Measurements from ENCODE around the gene NDUFS2.

The NDUFS2 gene

DNA sequence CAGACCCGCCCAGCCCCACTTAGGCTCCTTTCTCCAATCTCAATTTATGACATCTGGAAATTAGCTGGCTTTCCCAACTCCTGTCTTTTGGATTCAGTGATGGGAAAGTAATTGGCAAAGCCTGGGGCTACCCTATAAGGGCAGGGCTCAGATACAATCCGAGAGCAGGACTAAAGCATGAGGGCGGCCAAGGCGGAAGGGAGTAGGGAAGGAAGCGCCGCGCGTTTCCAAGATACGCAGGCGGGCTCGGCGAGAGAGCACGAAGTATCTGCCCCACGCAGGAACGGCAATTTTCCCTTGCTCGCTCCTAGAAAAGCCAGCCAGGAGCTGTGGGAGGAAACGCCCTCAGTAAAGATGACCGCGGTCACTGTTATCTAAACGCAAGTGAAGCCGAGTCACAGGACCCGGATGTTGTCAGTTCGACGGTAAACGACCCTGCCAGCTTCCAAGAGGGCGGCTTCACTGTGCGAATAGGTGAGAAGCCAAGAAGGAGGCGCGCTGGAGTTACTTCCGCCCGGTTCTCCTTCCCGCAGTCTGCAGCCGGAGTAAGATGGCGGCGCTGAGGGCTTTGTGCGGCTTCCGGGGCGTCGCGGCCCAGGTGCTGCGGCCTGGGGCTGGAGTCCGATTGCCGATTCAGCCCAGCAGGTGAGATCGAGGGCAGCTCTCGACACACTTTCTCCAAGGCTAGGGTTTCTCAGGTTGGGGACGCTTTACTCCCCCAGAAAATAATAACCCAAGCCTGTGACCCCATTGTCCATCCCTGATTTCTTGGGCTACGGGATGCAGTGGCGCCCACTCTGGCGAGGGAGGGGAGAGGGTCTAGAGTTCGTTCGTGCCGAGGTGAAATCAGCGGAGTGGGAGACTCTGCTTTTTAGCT is at the start of gene NDUFS2:
TSS of gene NDUFS2 (plus strand) at position 532 of the 877 bp plus-strand sequence. CDS start at position 551, 19 bp downstream.
- Histone ChIP-seq H3K27me3 (ENCODE audit: control insufficient read depth, insufficient read depth, low read length) (no peaks in the 10 kb centered on the region), H3K4me1 (ENCODE audit: control insufficient read depth, insufficient read depth, low read length) (peaks cover 19% of the 10 kb centered on the region), H3K36me3 (ENCODE audit: control insufficient read depth, insufficient read depth, low read length) (peaks cover 4% of the 10 kb centered on the region; the same call in 1 of the 2 replicates), H3K4me3 (ENCODE audit: low read length) (peak within 1 kb of the TSS; percentile 70; the same call in 1 of the 2 replicates), H3K9me3 (ENCODE audit: control insufficient read depth, insufficient read depth, low read length) (no peaks in the 10 kb centered on the region), H3K27ac (ENCODE audit: low read length) (no peak within 1 kb of the TSS)
- WGBS (ENCODE audit: insufficient coverage, insufficient read length): no CpG with 5 or more reads among the region's 53 CpGs
- peak; percentile 100 for DNase-seq (ENCODE audit: low read depth, low spot score)

- Histone ChIP-seq H3K9me3 (ENCODE audit: control insufficient read depth, insufficient read depth, low read length) (no peaks in the 10 kb centered on the region), H3K36me3 (ENCODE audit: control insufficient read depth, insufficient read depth, low read length) (peaks cover 3% of the 10 kb centered on the region; the same call in 1 of the 2 replicates), H3K4me3 (ENCODE audit: low read length) (no peak overlapping the region; the same call in 1 of the 2 replicates), H3K4me1 (ENCODE audit: control insufficient read depth, insufficient read depth, low read length) (no peaks in the 10 kb centered on the region), H3K27ac (ENCODE audit: low read length) (no peak overlapping the region), H3K27me3 (ENCODE audit: control insufficient read depth, insufficient read depth, low read length) (no peaks in the 10 kb centered on the region)
- WGBS (ENCODE audit: insufficient coverage, insufficient read length): no CpG with 5 or more reads among the region's 9 CpGs
- DNase-seq (ENCODE audit: low read depth, low spot score): no peak
Observed at GRCh38 chr1:161153176-161153575, 49.0 kb upstream of the NDUFS2 start.

- no CpG with 5 or more reads among the region's 33 CpGs for WGBS (ENCODE audit: insufficient coverage, insufficient read length)
- H3K27me3 ChIP-seq (ENCODE audit: control insufficient read depth, insufficient read depth, low read length): no peaks in the 10 kb centered on the region
- peak; percentile 66 for DNase-seq (ENCODE audit: low read depth, low spot score)
Observed at GRCh38 chr1:161153682-161154337, 48.4 kb upstream of the NDUFS2 start, which contains the start of gene UFC1. TSS of gene UFC1 (plus strand) at chr1:161153978. CDS start at chr1:161153998, 20 bp downstream.

GRCh38 chr1:161157867-161158266 is 44.3 kb upstream of the NDUFS2 start:
- WGBS (ENCODE audit: insufficient coverage, insufficient read length): no CpG with 5 or more reads among the region's 1 CpG
- Histone ChIP-seq H3K27me3 (ENCODE audit: control insufficient read depth, insufficient read depth, low read length) (no peaks in the 10 kb centered on the region), H3K4me1 (ENCODE audit: control insufficient read depth, insufficient read depth, low read length) (no peaks in the 10 kb centered on the region), H3K4me3 (ENCODE audit: low read length) (no peak overlapping the region), H3K36me3 (ENCODE audit: control insufficient read depth, insufficient read depth, low read length) (peaks cover 3% of the 10 kb centered on the region; the same call in 1 of the 2 replicates), H3K9me3 (ENCODE audit: control insufficient read depth, insufficient read depth, low read length) (no peaks in the 10 kb centered on the region), H3K27ac (ENCODE audit: low read length) (no peak overlapping the region)
- no peak for DNase-seq (ENCODE audit: low read depth, low spot score)

More at GRCh38 chr1:161153682-161154337, 48.4 kb upstream of the NDUFS2 start, which contains the start of gene UFC1:
- Histone ChIP-seq H3K27ac (ENCODE audit: low read length) (no peak within 1 kb of the TSS), H3K9me3 (ENCODE audit: control insufficient read depth, insufficient read depth, low read length) (no peaks in the 10 kb centered on the region), H3K4me1 (ENCODE audit: control insufficient read depth, insufficient read depth, low read length) (no peaks in the 10 kb centered on the region), H3K4me3 (ENCODE audit: low read length) (peak within 1 kb of the TSS; percentile 64; the same call in 1 of the 2 replicates), H3K36me3 (ENCODE audit: control insufficient read depth, insufficient read depth, low read length) (peaks cover 3% of the 10 kb centered on the region; the same call in 1 of the 2 replicates)

- Histone ChIP-seq H3K4me3 (ENCODE audit: low read length) (peak overlapping the region; percentile 72; the same call in 1 of the 2 replicates), H3K36me3 (ENCODE audit: control insufficient read depth, insufficient read depth, low read length) (peaks cover 3% of the 10 kb centered on the region; the same call in 1 of the 2 replicates), H3K4me1 (ENCODE audit: control insufficient read depth, insufficient read depth, low read length) (no peaks in the 10 kb centered on the region), H3K27me3 (ENCODE audit: control insufficient read depth, insufficient read depth, low read length) (no peaks in the 10 kb centered on the region), H3K27ac (ENCODE audit: low read length) (no peak overlapping the region), H3K9me3 (ENCODE audit: control insufficient read depth, insufficient read depth, low read length) (no peaks in the 10 kb centered on the region)
- DNase-seq (ENCODE audit: low read depth, low spot score): no peak
- no CpG with 5 or more reads among the region's 9 CpGs for WGBS (ENCODE audit: insufficient coverage, insufficient read length)
Observed at GRCh38 chr1:161158316-161159010, 43.7 kb upstream of the NDUFS2 start.

- Histone ChIP-seq H3K27ac (ENCODE audit: low read length) (no peak within 1 kb of the TSS), H3K27me3 (ENCODE audit: control insufficient read depth, insufficient read depth, low read length) (no peaks in the 10 kb centered on the region)
- peak; percentile 82 for DNase-seq (ENCODE audit: low read depth, low spot score)
Observed at GRCh38 chr1:161159087-161159912, 42.9 kb upstream of the NDUFS2 start, which contains the start of gene USP21. TSS of gene USP21 (plus strand) at chr1:161159500. CDS start at chr1:161160641, 1,141 bp downstream.

DNA sequence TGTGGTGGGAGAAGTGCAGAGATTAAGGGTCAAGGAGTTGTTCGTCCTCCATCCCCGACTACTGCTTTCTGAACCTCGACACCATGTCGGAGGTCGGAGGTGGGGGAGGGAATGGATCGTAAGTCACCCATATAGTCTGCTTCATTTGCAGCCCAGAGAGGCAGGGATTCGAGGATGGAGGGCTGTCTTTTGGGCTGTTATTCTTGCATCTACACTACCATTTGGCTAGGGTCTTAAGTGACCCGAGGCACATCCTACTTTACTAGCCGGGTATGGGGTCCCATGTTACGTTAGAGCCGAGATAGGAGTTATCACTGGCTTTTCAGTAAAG is 42.3 kb upstream of the NDUFS2 start:
- Histone ChIP-seq H3K4me1 (ENCODE audit: control insufficient read depth, insufficient read depth, low read length) (no peaks in the 10 kb centered on the region), H3K4me3 (ENCODE audit: low read length) (peak overlapping the region; percentile 72; the same call in 1 of the 2 replicates)
- no CpG with 5 or more reads among the region's 11 CpGs for WGBS (ENCODE audit: insufficient coverage, insufficient read length)

More at GRCh38 chr1:161159087-161159912, 42.9 kb upstream of the NDUFS2 start, which contains the start of gene USP21:
- WGBS (ENCODE audit: insufficient coverage, insufficient read length): no CpG with 5 or more reads among the region's 60 CpGs
- Histone ChIP-seq H3K4me3 (ENCODE audit: low read length) (peak within 1 kb of the TSS; percentile 72; the same call in 1 of the 2 replicates), H3K4me1 (ENCODE audit: control insufficient read depth, insufficient read depth, low read length) (no peaks in the 10 kb centered on the region), H3K9me3 (ENCODE audit: control insufficient read depth, insufficient read depth, low read length) (no peaks in the 10 kb centered on the region), H3K36me3 (ENCODE audit: control insufficient read depth, insufficient read depth, low read length) (peaks cover 3% of the 10 kb centered on the region; the same call in 1 of the 2 replicates)

DNA sequence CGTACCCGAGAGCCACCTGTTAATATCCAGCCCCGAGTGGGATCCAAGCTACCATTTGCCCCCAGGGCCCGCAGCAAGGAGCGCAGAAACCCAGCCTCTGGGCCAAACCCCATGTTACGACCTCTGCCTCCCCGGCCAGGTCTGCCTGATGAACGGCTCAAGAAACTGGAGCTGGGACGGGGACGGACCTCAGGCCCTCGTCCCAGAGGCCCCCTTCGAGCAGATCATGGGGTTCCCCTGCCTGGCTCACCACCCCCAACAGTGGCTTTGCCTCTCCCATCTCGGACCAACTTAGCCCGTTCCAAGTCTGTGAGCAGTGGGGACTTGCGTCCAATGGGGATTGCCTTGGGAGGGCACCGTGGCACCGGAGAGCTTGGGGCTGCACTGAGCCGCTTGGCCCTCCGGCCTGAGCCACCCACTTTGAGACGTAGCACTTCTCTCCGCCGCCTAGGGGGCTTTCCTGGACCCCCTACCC is 41.5 kb upstream of the NDUFS2 start:
- no peaks in the 10 kb centered on the region for H3K27me3 ChIP-seq (ENCODE audit: control insufficient read depth, insufficient read depth, low read length)
- H3K4me1 ChIP-seq (ENCODE audit: control insufficient read depth, insufficient read depth, low read length): no peaks in the 10 kb centered on the region
- no peak overlapping the region for H3K27ac ChIP-seq (ENCODE audit: low read length)
- H3K36me3 ChIP-seq (ENCODE audit: control insufficient read depth, insufficient read depth, low read length): peaks cover 3% of the 10 kb centered on the region; the same call in 1 of the 2 replicates
- no peaks in the 10 kb centered on the region for H3K9me3 ChIP-seq (ENCODE audit: control insufficient read depth, insufficient read depth, low read length)
- WGBS (ENCODE audit: insufficient coverage, insufficient read length): no CpG with 5 or more reads among the region's 22 CpGs
- DNase-seq (ENCODE audit: low read depth, low spot score): no peak
- H3K4me3 ChIP-seq (ENCODE audit: low read length): no peak overlapping the region

More for the DNA sequence above, 42.3 kb upstream of the NDUFS2 start:
- H3K36me3 ChIP-seq (ENCODE audit: control insufficient read depth, insufficient read depth, low read length): peaks cover 3% of the 10 kb centered on the region; the same call in 1 of the 2 replicates
- no peak overlapping the region for H3K27ac ChIP-seq (ENCODE audit: low read length)
- DNase-seq (ENCODE audit: low read depth, low spot score): no peak
- H3K9me3 ChIP-seq (ENCODE audit: control insufficient read depth, insufficient read depth, low read length): no peaks in the 10 kb centered on the region
- no peaks in the 10 kb centered on the region for H3K27me3 ChIP-seq (ENCODE audit: control insufficient read depth, insufficient read depth, low read length)

DNA sequence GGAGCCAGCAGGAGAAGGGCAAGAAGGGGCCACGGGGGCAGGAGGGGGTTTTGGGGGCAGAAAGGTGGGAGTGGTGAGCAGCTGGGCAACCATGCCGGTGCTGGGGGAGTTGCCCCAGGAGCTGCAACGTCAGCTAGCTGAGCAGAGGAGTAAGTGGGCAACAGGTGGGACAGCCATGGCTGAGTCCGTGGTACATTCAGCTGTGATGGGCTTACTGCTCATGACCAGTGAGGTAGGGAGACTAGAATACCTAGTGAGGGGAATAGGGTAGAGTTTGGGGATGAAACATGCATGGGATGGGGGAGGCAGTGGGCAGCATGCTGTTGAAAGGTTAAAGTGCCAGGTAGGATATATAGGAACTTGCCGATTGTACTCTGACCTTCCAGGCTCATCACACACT is 40.5 kb upstream of the NDUFS2 start:
- DNase-seq (ENCODE audit: low read depth, low spot score): no peak
- Histone ChIP-seq H3K27me3 (ENCODE audit: control insufficient read depth, insufficient read depth, low read length) (no peaks in the 10 kb centered on the region), H3K36me3 (ENCODE audit: control insufficient read depth, insufficient read depth, low read length) (peaks cover 3% of the 10 kb centered on the region; the same call in 1 of the 2 replicates), H3K4me1 (ENCODE audit: control insufficient read depth, insufficient read depth, low read length) (no peaks in the 10 kb centered on the region), H3K9me3 (ENCODE audit: control insufficient read depth, insufficient read depth, low read length) (no peaks in the 10 kb centered on the region), H3K4me3 (ENCODE audit: low read length) (no peak overlapping the region), H3K27ac (ENCODE audit: low read length) (no peak overlapping the region)
- WGBS (ENCODE audit: insufficient coverage, insufficient read length): no CpG with 5 or more reads among the region's 5 CpGs

Data from iPS DF 6.9 (cell line).